HG03565 (cell line): ENCODE results near the gene MTHFD1L.
A peak's percentile ranks its signal among the peaks of the same experiment; 100 is the strongest.

Experiments used
- ATAC-seq: cut with Tn5 transposase; IDR thresholded peaks from one replicate; pipeline ENCODE4 v1.9.1; 2021; ENCODE audit warnings: mild to moderate bottlenecking, moderate library complexity; ENCODE audit not compliant: unreplicated experiment

MTHFD1L gene

GRCh38 chr6:150931405-150931804 lies 65.9 kb downstream of the MTHFD1L start:
- no peak for ATAC-seq

- ATAC-seq: no peak
Measured at GRCh38 chr6:150932996-150933395, 67.5 kb downstream of the MTHFD1L start.

- no peak for ATAC-seq
Measured at GRCh38 chr6:150934380-150934779, 68.9 kb downstream of the MTHFD1L start.

GRCh38 chr6:150936021-150936555 lies 70.6 kb downstream of the MTHFD1L start:
- ATAC-seq: no peak

- ATAC-seq: no peak
Measured at GRCh38 chr6:150937132-150937906, 71.8 kb downstream of the MTHFD1L start.

- ATAC-seq: no peak
Measured at GRCh38 chr6:150939399-150939798, 73.9 kb downstream of the MTHFD1L start.

- no peak for ATAC-seq
Measured at GRCh38 chr6:150940941-150941340, 75.4 kb downstream of the MTHFD1L start.

- ATAC-seq: no peak
Measured at GRCh38 chr6:150949526-150949925, 84.0 kb downstream of the MTHFD1L start.

- ATAC-seq: no peak
Measured at GRCh38 chr6:150953851-150954250, 88.3 kb downstream of the MTHFD1L start.

- no peak for ATAC-seq
Measured at GRCh38 chr6:150959166-150959565, 93.7 kb downstream of the MTHFD1L start.

- no peak for ATAC-seq
Measured at GRCh38 chr6:150962436-150962835, 96.9 kb downstream of the MTHFD1L start.

- ATAC-seq: no peak
Measured at GRCh38 chr6:150964765-150965164, 99.3 kb downstream of the MTHFD1L start.

- no peak for ATAC-seq
Measured at GRCh38 chr6:150966786-150967185, 101.3 kb downstream of the MTHFD1L start.

GRCh38 chr6:150967381-150967780 lies 101.9 kb downstream of the MTHFD1L start:
- no peak for ATAC-seq

GRCh38 chr6:150967910-150968309 lies 102.4 kb downstream of the MTHFD1L start:
- ATAC-seq: no peak

GRCh38 chr6:150969901-150970300 lies 104.4 kb downstream of the MTHFD1L start:
- ATAC-seq: no peak

GRCh38 chr6:150971219-150971618 lies 105.7 kb downstream of the MTHFD1L start:
- no peak for ATAC-seq

- no peak for ATAC-seq
Measured at GRCh38 chr6:150975136-150975535, 109.6 kb downstream of the MTHFD1L start.

GRCh38 chr6:150977281-150977680 lies 111.8 kb downstream of the MTHFD1L start:
- no peak for ATAC-seq

- ATAC-seq: no peak
Measured at GRCh38 chr6:150978624-150979023, 113.1 kb downstream of the MTHFD1L start.

GRCh38 chr6:150979826-150980350 lies 114.4 kb downstream of the MTHFD1L start:
- ATAC-seq: no peak

GRCh38 chr6:150981095-150981494 lies 115.6 kb downstream of the MTHFD1L start:
- ATAC-seq: peak; percentile 80
